SH-SY5Y (cell line): ENCODE data around the gene IGFN1.

Experiments
- GATA2 ChIP-seq: IDR thresholded peaks from 2 replicates; pipeline ENCODE4 v1.6.1; 2011; ENCODE audit warnings: mild to moderate bottlenecking, low read depth, low read length
- GATA3 ChIP-seq: IDR thresholded peaks from 2 replicates; pipeline ENCODE4 v1.6.1; 2011; ENCODE audit warnings: low read depth, mild to moderate bottlenecking, low read length, moderate library complexity

Gene IGFN1

DNA sequence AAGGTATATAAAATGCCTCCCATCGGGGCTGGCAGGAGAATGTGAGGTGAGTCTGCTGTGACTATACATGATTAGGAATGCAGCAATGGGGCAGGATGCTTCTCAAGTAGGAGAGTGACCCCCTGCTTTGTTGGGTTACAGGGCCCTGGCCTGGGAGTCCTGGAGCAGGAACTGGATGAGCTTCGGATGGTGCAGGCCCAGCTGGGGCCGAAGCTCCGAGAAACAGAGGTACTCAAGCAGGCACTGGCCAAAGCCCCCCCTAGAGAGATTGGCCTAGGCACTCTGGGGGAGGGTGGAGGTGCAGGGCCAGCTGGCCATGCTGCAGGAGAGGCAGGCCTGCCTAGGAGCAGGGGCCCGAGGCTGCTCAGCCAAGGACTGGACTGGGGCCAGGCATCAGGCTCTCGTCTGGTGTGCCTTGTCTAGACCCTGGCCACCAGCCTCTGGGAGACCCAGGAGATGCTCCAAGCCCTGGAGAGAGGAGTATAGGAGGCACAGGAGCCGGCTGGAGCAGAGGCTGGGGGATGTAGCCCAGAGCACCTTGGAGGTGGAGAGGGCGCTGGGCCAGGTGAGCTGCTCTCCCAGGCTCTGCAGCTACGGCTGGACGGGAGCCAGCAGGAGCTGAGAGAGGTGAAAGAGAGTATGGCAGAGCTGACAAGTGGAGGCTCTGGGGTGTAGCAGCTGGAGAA, 59.8 kb downstream of the IGFN1 start:
- no peak for TF ChIP-seq GATA2
- TF ChIP-seq GATA3: no peak

DNA sequence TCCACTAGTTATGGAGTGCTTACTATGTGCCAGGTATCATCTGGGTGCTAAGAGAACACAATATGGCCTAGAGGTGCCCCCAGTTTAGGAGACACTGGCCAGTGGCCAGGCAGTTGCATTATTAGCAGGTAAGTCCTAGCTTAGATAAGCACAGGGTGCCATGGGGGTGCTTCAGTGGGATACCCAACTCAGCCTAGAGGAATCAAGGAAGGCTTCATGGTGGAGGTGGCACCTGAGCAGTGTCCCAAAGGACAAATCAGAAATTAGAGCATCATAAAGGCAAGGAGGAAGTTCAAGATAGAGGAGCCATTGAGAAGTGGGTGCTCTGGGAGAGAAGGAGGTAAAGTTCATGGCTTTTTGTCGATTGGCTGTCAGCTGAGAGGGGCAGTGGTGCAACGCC, 60.8 kb downstream of the IGFN1 start:
- TF ChIP-seq GATA3 (no peak), GATA2 (no peak)

DNA sequence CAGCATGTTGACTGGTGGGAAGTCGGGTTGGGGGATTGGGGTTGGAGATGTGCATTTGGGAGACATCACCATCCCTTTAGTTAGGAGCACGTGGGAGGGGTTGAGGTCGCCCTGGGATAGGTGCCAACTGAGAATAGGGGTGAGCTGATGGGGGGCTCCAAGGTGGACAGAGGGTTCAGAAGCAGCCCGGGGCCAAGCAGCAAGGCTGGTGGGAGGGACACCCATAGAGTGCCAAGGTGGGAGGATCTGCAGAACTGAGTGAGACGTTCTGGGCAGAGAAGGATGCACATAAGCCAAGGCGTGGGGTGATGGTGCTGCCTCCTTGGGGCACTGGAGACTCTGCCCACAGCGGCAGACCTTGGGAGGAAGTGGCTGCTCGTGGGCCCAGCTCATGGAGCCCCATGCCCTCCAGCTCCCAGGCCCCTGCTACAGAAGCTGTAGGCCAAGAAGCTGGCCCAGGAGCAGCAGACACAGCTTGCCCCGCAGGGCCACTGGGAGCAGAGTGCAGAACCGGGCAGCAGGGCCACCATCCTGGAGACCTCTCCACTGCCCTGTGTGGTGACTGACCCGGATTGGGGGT, 61.3 kb downstream of the IGFN1 start:
- TF ChIP-seq GATA3: no peak
- no peak for TF ChIP-seq GATA2

DNA sequence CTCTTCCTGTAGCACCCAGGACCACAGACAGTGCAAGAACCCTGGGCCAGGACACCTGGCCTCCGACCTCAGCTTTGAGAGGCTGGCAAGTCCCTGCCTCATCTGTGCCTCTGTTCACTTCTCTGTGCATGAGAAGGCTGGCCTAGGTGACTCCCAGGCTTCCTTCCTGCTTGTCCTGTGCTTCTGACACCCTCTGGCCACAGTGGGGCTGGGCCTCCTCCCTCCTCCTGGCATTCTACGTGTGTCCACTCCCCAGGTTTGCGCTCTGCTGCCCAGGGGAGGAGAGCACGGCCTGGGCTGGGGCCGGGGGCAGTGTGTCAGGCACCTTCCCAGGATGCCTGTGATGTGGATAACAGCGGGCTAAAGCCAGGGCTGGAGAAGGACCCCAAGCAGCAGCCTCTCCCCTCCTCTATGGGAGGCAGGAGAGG, 62.3 kb downstream of the IGFN1 start:
- TF ChIP-seq GATA3 (no peak), GATA2 (no peak)

DNA sequence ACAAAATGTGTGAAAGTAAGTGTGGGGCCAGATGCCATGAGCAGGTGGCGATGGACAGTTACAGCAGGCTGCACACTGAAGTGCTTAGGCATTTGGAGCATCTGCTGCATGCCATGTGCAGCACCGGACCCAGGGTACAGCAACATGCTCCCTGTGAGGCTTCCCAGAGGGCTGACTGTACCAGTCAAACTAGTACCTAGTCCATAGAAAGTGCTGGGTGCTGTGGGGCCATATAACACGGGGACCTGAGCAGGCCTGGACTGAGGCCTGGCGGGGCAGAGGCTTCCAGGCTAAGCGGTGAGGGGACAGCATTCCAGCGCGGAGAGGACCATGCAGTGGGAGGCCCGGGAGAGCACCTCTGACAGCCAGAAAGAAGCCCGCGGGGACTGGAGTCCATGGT, 62.8 kb downstream of the IGFN1 start:
- TF ChIP-seq GATA3 (no peak), GATA2 (no peak)

DNA sequence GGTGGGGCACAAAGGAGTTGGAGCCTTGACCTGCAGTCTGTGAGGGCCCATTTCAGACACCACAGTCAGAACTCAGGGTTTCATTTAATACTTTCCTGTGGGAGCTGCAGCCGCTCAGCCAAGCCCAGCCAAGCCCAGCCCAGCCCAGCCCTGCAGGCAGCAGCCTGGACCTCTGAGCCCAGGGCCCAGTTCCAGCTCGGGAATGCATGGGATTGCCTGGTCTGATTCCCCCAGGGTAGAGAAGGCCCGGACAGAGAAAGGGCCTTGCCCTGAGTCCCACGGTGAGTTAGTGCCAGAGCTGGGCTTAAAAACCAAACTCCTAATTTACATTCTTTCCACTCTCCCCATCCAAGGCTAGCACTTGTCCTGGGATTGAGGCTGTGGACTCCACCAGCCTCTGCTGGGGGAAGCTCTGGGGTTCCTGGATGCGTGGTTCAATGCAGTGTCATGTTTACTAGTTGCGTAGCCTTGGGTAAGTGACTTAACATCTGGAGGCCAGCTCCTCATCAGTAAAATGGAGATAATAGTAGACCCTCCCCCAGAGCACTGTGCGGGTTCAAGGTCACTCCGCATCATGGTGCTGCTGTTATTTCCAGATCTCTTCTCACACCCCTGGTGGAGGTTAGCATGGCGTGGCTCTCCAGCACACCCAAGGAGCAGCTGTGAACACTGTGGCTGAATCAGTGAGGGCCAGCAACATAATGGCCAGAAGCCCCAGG, 63.4 kb downstream of the IGFN1 start:
- TF ChIP-seq GATA2: no peak
- no peak for TF ChIP-seq GATA3

DNA sequence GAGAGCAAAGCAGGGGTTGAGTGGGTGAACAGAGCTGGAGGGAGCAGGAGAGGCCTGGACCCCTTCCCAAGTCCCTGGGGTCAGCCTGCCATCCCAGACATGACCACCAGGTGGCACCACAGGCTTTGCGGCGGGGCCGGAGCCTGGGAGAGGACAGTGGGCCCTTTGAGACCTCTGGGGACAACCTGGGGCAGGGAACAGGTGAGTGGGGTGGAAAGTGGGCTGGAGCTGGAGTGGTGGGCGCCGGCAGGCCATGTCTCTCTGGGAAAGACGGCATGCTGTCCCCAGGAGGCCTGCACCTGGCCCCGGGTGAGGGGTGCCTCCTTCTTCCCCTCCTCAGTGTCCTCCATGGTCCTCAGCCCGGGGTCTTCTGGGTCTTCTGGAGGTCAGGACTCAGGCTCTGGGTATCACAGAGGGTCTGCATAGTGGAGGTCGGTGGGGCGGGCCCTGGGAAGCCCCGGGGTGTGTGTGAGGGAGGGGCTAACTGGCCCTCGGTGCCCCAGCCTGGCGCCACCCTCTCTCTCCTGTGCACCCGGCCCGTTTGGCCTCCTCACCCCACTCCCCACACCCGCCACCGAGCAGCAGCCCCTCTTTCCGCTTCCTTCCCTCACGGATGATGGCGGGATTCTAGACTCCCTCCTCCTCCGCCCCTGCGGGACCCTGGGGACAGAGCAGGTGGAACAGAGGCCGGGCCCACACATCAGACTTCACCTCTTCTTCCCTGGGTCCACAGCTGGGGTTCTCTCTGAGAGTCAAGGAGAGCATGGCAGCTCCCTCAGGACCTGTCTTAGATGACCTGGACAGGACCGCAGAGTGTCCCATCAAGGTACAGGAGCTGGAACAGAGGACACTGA, 64.2 kb downstream of the IGFN1 start:
- TF ChIP-seq GATA2 (no peak), GATA3 (no peak)

DNA sequence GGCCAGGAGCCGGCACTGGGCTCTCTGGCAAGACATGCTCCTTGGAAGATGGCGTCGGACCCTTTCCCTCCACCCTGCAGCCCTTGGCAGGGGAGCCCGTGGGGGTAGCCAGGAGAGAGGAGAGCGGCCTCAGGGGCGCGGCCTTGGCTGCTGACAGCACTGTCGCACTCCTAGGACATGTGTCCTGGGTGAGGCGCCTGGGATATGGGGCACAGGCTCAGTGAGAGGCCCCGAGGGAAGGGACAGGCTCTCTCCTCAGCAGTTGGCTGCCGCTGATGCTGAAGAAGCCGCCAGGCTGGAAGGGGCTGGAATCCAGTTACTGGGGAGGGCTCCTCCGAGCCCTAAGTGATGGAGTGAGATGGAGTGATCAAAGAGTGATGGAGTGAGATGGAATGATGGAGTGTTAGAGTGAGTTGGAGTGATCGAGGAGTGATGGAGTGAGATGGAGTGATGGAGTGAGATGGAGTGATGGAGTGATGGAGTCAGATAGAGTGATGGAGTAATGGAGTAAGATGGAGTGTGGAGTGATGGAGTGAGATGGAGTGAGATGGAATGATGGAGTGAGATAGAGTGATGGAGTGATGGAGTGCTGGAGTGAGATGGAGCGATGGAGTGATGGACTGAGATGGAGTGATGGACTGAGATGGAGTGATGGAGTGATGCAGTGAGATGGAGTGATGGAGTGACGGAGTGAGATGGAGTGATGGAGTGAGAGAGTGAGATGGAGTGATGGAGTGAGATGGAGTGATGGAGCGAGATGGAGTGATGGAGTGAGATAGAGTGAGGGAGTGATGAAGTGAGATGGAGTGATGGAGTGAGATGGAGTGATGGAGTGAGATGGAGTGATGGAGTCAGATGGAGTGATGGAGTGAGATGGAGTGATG, 65.1 kb downstream of the IGFN1 start:
- TF ChIP-seq GATA3: no peak
- TF ChIP-seq GATA2: no peak

DNA sequence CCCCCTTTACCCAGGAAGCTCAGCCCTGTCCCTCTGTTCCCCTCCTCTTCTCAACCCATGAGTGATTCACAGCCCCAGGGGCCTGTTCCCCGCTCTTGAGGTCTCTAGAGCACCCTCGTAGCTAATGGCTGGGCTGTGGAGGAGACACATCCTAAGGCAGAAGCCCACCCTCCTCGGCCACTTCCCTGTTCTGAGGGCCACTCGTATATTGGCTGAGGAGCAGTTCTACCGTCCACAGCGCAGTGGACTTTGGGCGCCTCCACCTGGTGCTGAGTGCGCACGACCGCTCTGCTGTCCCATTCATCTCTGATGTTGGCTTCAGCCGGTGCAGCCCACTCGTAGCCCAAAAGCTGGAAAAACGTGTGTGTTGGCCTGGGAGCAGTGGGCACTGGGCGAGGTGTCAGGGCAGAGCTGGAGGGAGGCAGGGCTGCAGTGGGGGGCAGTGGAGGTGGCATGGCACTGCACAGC, 68.2 kb downstream of the IGFN1 start:
- TF ChIP-seq GATA3 (no peak), GATA2 (no peak)

DNA sequence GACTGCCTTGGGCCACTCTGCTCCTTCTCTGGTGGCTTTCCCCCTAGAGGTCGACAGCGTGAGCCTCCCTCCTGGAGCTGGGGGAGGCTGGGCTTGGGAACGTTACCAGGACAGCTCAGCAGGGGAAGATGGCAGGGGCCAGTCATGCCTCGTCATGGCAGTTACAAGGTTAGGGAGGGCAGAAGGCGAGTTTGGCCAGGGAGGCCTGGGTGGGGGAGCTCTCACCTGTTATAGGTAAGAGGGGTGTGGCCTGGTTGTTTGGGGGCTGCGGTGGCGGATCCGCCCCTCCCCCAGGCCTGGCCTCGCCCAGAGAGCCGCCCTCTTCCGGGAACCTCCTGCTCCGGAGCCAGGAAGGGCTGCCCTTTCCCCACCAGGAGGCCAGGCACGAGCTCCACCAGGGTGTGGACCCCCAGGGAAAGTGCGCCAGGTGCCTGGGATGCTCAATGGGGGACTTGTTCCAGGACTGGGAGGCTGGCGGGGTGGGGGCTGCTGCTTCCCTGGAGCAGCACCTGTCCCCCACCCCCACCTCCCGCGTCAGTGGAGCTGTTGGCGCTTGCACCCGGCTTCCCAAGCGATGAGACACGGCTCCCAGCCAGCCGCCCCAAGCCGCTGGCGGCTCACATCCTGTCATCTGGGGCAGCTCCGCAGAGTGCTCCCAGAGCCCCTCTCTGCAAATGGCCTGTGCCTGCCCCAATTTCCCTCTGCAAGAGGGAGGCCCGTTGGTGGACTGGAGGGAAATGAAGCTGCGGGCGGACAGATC, 69.0 kb downstream of the IGFN1 start:
- TF ChIP-seq GATA2 (no peak), GATA3 (no peak)

DNA sequence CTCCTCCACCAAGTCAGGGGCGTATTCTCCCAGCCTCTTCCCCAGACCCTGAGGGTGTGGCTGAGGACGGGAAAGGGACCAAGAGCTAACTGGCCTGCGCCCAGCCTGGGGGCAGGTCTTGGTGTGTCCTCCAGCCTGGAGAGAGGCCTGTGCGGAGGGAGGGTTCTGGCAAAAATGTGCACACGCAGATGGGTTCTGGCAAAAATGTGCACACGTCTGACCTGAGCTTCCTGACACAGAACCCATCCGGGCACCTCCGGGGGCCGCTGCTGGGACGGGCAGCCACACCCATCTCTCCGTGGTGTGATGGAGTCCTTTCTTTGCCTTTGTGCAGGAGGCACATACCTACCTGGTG, 69.6 kb downstream of the IGFN1 start:
- no peak for TF ChIP-seq GATA3

DNA sequence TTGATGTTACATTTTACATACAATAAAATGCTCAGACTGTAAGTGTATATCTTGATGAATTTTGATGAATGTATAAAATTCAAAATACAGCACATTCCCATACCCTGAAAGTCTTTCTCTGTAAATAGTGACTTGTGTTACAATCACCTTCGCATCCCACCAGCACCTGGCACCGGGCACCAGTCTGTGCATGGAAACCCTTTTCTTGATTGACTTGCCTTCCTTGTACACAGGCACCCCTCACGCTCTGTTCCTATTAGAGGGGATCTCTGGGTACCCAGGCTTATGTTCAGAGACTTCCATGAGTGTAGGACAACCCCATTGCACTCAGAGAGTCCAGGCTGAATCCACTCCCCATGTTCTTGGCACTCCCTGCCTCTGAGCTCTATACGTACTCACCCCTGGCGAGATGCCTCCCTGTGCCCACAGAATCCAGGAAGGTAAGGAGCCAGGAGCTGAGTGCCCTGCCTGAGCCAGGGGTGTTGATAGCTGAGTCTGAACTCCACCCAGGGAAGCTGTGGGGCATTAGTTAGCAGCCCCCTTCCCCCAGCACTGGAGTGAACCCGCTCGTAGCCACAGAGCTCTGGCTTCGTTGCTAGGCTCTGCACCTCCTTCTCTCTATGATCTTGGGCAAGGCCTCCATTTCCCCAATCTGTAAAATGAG, 70.2 kb downstream of the IGFN1 start:
- no peak for TF ChIP-seq GATA2
- TF ChIP-seq GATA3: no peak
